ENCODE data around the gene VAV1.

Gene VAV1

GRCh38 chr19:6894313-6894712 lies 121.8 kb downstream of the VAV1 start:
- Histone ChIP-seq H3K9ac (ENCODE audit: low read length) (no peak overlapping the region), H3K27me3 (ENCODE audit: control insufficient read depth, insufficient read depth, low read length) (no peaks in the 10 kb centered on the region), H3K4me3 (ENCODE audit: low read length) (no peak overlapping the region), H3K36me3 (ENCODE audit: control insufficient read depth, insufficient read depth, low read length) (no peaks in the 10 kb centered on the region), H3K4me1 (ENCODE audit: control insufficient read depth, insufficient read depth, low read length) (no peaks in the 10 kb centered on the region), H3K27ac (ENCODE audit: low read depth, low read length) (no peak overlapping the region)

GRCh38 chr19:6903446-6903845 lies 130.9 kb downstream of the VAV1 start:
- Histone ChIP-seq H3K9ac (ENCODE audit: low read length) (no peak overlapping the region), H3K36me3 (ENCODE audit: control insufficient read depth, insufficient read depth, low read length) (peaks cover 2% of the 10 kb centered on the region), H3K4me1 (ENCODE audit: control insufficient read depth, insufficient read depth, low read length) (no peaks in the 10 kb centered on the region)

GRCh38 chr19:6906559-6907060 lies 134.1 kb downstream of the VAV1 start:
- no peak overlapping the region for H3K27ac ChIP-seq (ENCODE audit: low read depth, low read length)
- H3K4me1 ChIP-seq (ENCODE audit: control insufficient read depth, insufficient read depth, low read length): no peaks in the 10 kb centered on the region
- H3K4me3 ChIP-seq (ENCODE audit: low read length): no peak overlapping the region
- H3K9ac ChIP-seq (ENCODE audit: low read length): no peak overlapping the region
- peaks cover 2% of the 10 kb centered on the region for H3K36me3 ChIP-seq (ENCODE audit: control insufficient read depth, insufficient read depth, low read length)
- H3K27me3 ChIP-seq (ENCODE audit: control insufficient read depth, insufficient read depth, low read length): no peaks in the 10 kb centered on the region

More at GRCh38 chr19:6903446-6903845, 130.9 kb downstream of the VAV1 start:
- Histone ChIP-seq H3K27me3 (ENCODE audit: control insufficient read depth, insufficient read depth, low read length) (no peaks in the 10 kb centered on the region), H3K27ac (ENCODE audit: low read depth, low read length) (no peak overlapping the region), H3K4me3 (ENCODE audit: low read length) (no peak overlapping the region)
